SJSA1 (cell line): ENCODE data around the gene ACTR3. TPM values are rescaled to one million over a fixed set of nuclear protein-coding genes. Genes with fewer than 3 reads are reported as not detected.

Experiments
- DNase-seq, 2 experiments: peaks; one replicate each; pipeline ENCODE4 v3.0.0-alpha.2; 2015 to 2020; ENCODE audit warnings: low spot score in 2 of 2, low read depth in 1 of 2
- H3K27ac ChIP-seq: fragments of 250-450 bp; sonication (Bioruptor Pico); 2 replicates; pipeline ENCODE4 v1.5.1; 2020; ENCODE audit warnings: mild to moderate bottlenecking, moderate library complexity
- H3K27me3 ChIP-seq: fragments of 250-450 bp; sonication (Bioruptor Pico); replicated peaks from 2 replicates; pipeline ENCODE4 v1.5.1; 2020; ENCODE audit warnings: mild to moderate bottlenecking, moderate library complexity
- H3K36me3 ChIP-seq: fragments of 250-450 bp; sonication (Bioruptor Pico); 2 replicates; pipeline ENCODE4 v1.5.1; 2020; ENCODE audit warnings: mild to moderate bottlenecking
- H3K4me1 ChIP-seq: fragments of 250-450 bp; sonication (Bioruptor Pico); replicated peaks from 2 replicates; pipeline ENCODE4 v1.6.1; 2021; ENCODE audit warnings: mild to moderate bottlenecking
- H3K4me3 ChIP-seq: fragments of 250-450 bp; sonication (Bioruptor Pico); 2 replicates; pipeline ENCODE4 v1.5.1; 2020; ENCODE audit warnings: mild to moderate bottlenecking
- H3K9me3 ChIP-seq: fragments of 250-450 bp; sonication (Bioruptor Pico); replicated peaks from 2 replicates; pipeline ENCODE4 v1.5.1; 2020; ENCODE audit warnings: mild to moderate bottlenecking
- total RNA-seq: library from RNA; depleted of rRNA; stranded (reverse); fragments of >200 nt; shearing (Covaris generic); gene quantifications from 2 replicates; pipeline ENCODE4 v1.2.3, GENCODE V29; 2014

ACTR3 gene
- total RNA-seq, 1 experiment from 2014 or later: 739 TPM

GRCh38 chr2:113899166-113899565 lies 9.3 kb downstream of the ACTR3 start:
- H3K9me3 ChIP-seq: no peaks in the 10 kb centered on the region
- no peaks in the 10 kb centered on the region for H3K27me3 ChIP-seq
- peaks cover 22% of the 10 kb centered on the region for H3K4me1 ChIP-seq
- no peak overlapping the region for H3K4me3 ChIP-seq
- H3K27ac ChIP-seq: no peak overlapping the region
- peaks cover 68% of the 10 kb centered on the region for H3K36me3 ChIP-seq
- no peak for DNase-seq

GRCh38 chr2:113901943-113902342 lies 12.1 kb downstream of the ACTR3 start:
- peaks cover 71% of the 10 kb centered on the region for H3K36me3 ChIP-seq
- H3K27me3 ChIP-seq: no peaks in the 10 kb centered on the region
- H3K9me3 ChIP-seq: no peaks in the 10 kb centered on the region
- H3K4me3 ChIP-seq: no peak overlapping the region
- peaks cover 5% of the 10 kb centered on the region for H3K4me1 ChIP-seq
- no peak for DNase-seq
- H3K27ac ChIP-seq: no peak overlapping the region

GRCh38 chr2:113905886-113906285 lies 16.0 kb downstream of the ACTR3 start:
- Histone ChIP-seq H3K4me3 (no peak overlapping the region), H3K27ac (no peak overlapping the region), H3K9me3 (no peaks in the 10 kb centered on the region), H3K4me1 (no peaks in the 10 kb centered on the region), H3K36me3 (peaks cover 50% of the 10 kb centered on the region), H3K27me3 (no peaks in the 10 kb centered on the region)
- no peak for DNase-seq

- Histone ChIP-seq H3K9me3 (no peaks in the 10 kb centered on the region), H3K4me3 (no peak overlapping the region), H3K27me3 (no peaks in the 10 kb centered on the region), H3K27ac (no peak overlapping the region), H3K36me3 (peaks cover 43% of the 10 kb centered on the region), H3K4me1 (no peaks in the 10 kb centered on the region)
- no peak for DNase-seq
Measured at GRCh38 chr2:113906647-113907046, 16.8 kb downstream of the ACTR3 start.

GRCh38 chr2:113907297-113907696 lies 17.4 kb downstream of the ACTR3 start:
- Histone ChIP-seq H3K27me3 (no peaks in the 10 kb centered on the region), H3K4me3 (no peak overlapping the region), H3K9me3 (no peaks in the 10 kb centered on the region), H3K36me3 (peaks cover 37% of the 10 kb centered on the region), H3K27ac (no peak overlapping the region), H3K4me1 (no peaks in the 10 kb centered on the region)
- DNase-seq: no peak

- DNase-seq: no peak
- no peak overlapping the region for H3K4me3 ChIP-seq
Measured at GRCh38 chr2:113910110-113910717, 20.3 kb downstream of the ACTR3 start.

GRCh38 chr2:113910967-113911678 lies 21.2 kb downstream of the ACTR3 start:
- peaks cover 37% of the 10 kb centered on the region for H3K36me3 ChIP-seq
- no peaks in the 10 kb centered on the region for H3K9me3 ChIP-seq
- DNase-seq: no peak
- H3K27ac ChIP-seq: no peak overlapping the region
- no peaks in the 10 kb centered on the region for H3K4me1 ChIP-seq
- no peak overlapping the region for H3K4me3 ChIP-seq
- H3K27me3 ChIP-seq: no peaks in the 10 kb centered on the region

More at GRCh38 chr2:113910110-113910717, 20.3 kb downstream of the ACTR3 start:
- Histone ChIP-seq H3K36me3 (peaks cover 37% of the 10 kb centered on the region), H3K27ac (no peak overlapping the region), H3K4me1 (no peaks in the 10 kb centered on the region), H3K9me3 (no peaks in the 10 kb centered on the region), H3K27me3 (no peaks in the 10 kb centered on the region)

GRCh38 chr2:113915082-113915819 lies 25.4 kb downstream of the ACTR3 start:
- peaks cover 68% of the 10 kb centered on the region for H3K36me3 ChIP-seq
- no peak for DNase-seq
- no peaks in the 10 kb centered on the region for H3K9me3 ChIP-seq

GRCh38 chr2:113918229-113918628 lies 28.3 kb downstream of the ACTR3 start:
- Histone ChIP-seq H3K4me3 (no peak overlapping the region), H3K4me1 (0 out of 2 replicates have a peak, but pooled peaks cover 3% of the 10 kb centered on the region), H3K27ac (no peak overlapping the region), H3K27me3 (no peaks in the 10 kb centered on the region), H3K36me3 (peaks cover 83% of the 10 kb centered on the region), H3K9me3 (no peaks in the 10 kb centered on the region)
- no peak for DNase-seq

More at GRCh38 chr2:113915082-113915819, 25.4 kb downstream of the ACTR3 start:
- Histone ChIP-seq H3K27me3 (no peaks in the 10 kb centered on the region), H3K4me1 (no peaks in the 10 kb centered on the region), H3K4me3 (no peak overlapping the region), H3K27ac (no peak overlapping the region)

- Histone ChIP-seq H3K9me3 (no peaks in the 10 kb centered on the region), H3K4me1 (0 out of 2 replicates have a peak, but pooled peaks cover 3% of the 10 kb centered on the region), H3K4me3 (no peak overlapping the region), H3K36me3 (peaks cover 76% of the 10 kb centered on the region), H3K27me3 (no peaks in the 10 kb centered on the region), H3K27ac (no peak overlapping the region)
- no peak for DNase-seq
Measured at GRCh38 chr2:113920996-113921395, 31.1 kb downstream of the ACTR3 start.

GRCh38 chr2:113922335-113922734 lies 32.4 kb downstream of the ACTR3 start:
- no peaks in the 10 kb centered on the region for H3K9me3 ChIP-seq
- H3K36me3 ChIP-seq: peaks cover 78% of the 10 kb centered on the region

GRCh38 chr2:113922784-113923183 lies 32.9 kb downstream of the ACTR3 start:
- Histone ChIP-seq H3K27me3 (no peaks in the 10 kb centered on the region), H3K27ac (no peak overlapping the region), H3K4me1 (0 out of 2 replicates have a peak, but pooled peaks cover 3% of the 10 kb centered on the region), H3K36me3 (peaks cover 78% of the 10 kb centered on the region), H3K9me3 (no peaks in the 10 kb centered on the region), H3K4me3 (no peak overlapping the region)
- no peak for DNase-seq

More at GRCh38 chr2:113922335-113922734, 32.4 kb downstream of the ACTR3 start:
- Histone ChIP-seq H3K4me1 (0 out of 2 replicates have a peak, but pooled peaks cover 3% of the 10 kb centered on the region), H3K4me3 (no peak overlapping the region), H3K27me3 (no peaks in the 10 kb centered on the region), H3K27ac (no peak overlapping the region)
- DNase-seq: no peak

GRCh38 chr2:113925884-113926283 lies 36.0 kb downstream of the ACTR3 start:
- DNase-seq: no peak
- H3K27me3 ChIP-seq: no peaks in the 10 kb centered on the region
- no peaks in the 10 kb centered on the region for H3K9me3 ChIP-seq
- H3K4me1 ChIP-seq: 0 out of 2 replicates have a peak, but pooled peaks cover 1% of the 10 kb centered on the region
- peaks cover 78% of the 10 kb centered on the region for H3K36me3 ChIP-seq
- H3K4me3 ChIP-seq: no peak overlapping the region
- no peak overlapping the region for H3K27ac ChIP-seq

- no peaks in the 10 kb centered on the region for H3K27me3 ChIP-seq
- H3K36me3 ChIP-seq: peaks cover 80% of the 10 kb centered on the region
- H3K9me3 ChIP-seq: no peaks in the 10 kb centered on the region
- no peaks in the 10 kb centered on the region for H3K4me1 ChIP-seq
- DNase-seq: no peak
- H3K4me3 ChIP-seq: no peak overlapping the region
- no peak overlapping the region for H3K27ac ChIP-seq
Measured at GRCh38 chr2:113926314-113926713, 36.4 kb downstream of the ACTR3 start.
